Tibial nerve (tissue), 4 donors: ENCODE results near the gene TNS3. TPM values are rescaled to one million over a fixed set of nuclear protein-coding genes. Genes with fewer than 3 reads are reported as not detected.

Experiments
- DNase-seq, 2 donors: peaks; one replicate each; pipeline ENCODE4 v3.0.0-alpha.2; 2019; ENCODE audit warnings: low spot score in 2 of 2
- H3K27ac ChIP-seq, 4 donors: fragments of 200-600 bp; sonication (generic) in 3 of 4; one replicate each; pipeline ENCODE4 v1.5.1; 2017 to 2019; ENCODE audit warnings: mild to moderate bottlenecking in 1 of 4
- H3K27me3 ChIP-seq, 2 donors: fragments of 200-600 bp; sonication (generic) in 1 of 2; one replicate each; pipeline versions ENCODE4 v1.5.1 to v1.6.0; 2017 to 2019
- H3K36me3 ChIP-seq, 3 donors: fragments of 200-600 bp; sonication (generic); one replicate each; pipeline ENCODE4 v1.5.1; 2018 to 2019
- H3K4me1 ChIP-seq, 4 donors: fragments of 200-600 bp; sonication (generic) in 3 of 4; one replicate each; pipeline ENCODE4 v1.5.1; 2017 to 2019
- H3K4me3 ChIP-seq, 4 donors: fragments of 200-600 bp; sonication (generic) in 3 of 4; one replicate each; pipeline ENCODE4 v1.5.1; 2017 to 2019; ENCODE audit warnings: mild to moderate bottlenecking in 1 of 4, moderate library complexity in 1 of 4
- H3K9me3 ChIP-seq, 4 donors: fragments of 200-600 bp; sonication (generic) in 3 of 4; one replicate each; pipeline ENCODE4 v1.5.1; 2017 to 2019
- EP300 ChIP-seq, 2 donors: sonication (generic); formaldehyde crosslinking; IDR thresholded peaks; one replicate each; pipeline ENCODE4 v1.6.1; 2017; ENCODE audit warnings: antibody characterized with exemption in 2 of 2, mild to moderate bottlenecking in 1 of 2
- POLR2A ChIP-seq, 2 donors: fragments of 450-650 bp; IDR thresholded peaks; one replicate each; pipeline ENCODE4 v1.6.1; 2017; ENCODE audit warnings: antibody characterized with exemption in 2 of 2, mild to moderate bottlenecking in 2 of 2, moderate library complexity in 2 of 2
- WGBS, 2 donors: methylation state at CpG; one replicate each; pipeline ENCODE4 v1.1.5; 2018; 5-methylcytosine and 5-hydroxymethylcytosine counted together
- total RNA-seq, 4 donors: library from RNA; depleted of rRNA; stranded (reverse); fragments of >200 nt; gene quantifications; one replicate each; pipeline ENCODE4 v1.1.0, GENCODE V29; 2016
- TF ChIP-seq, protein P1 (sequence below), 5 experiments: fragments of 200-600 bp in 3 of 5; fragments of 450-650 bp in 2 of 5; sonication (generic) in 3 of 5; IDR thresholded peaks; one replicate each; pipeline ENCODE4 v1.5.1; 2016 to 2019; ENCODE audit warnings: antibody characterized with exemption in 5 of 5, mild to moderate bottlenecking in 3 of 5, moderate library complexity in 2 of 5

TNS3 gene
- total RNA-seq, 4 donors from 2014 or later = 118 to 142 (median 133) TPM

DNA sequence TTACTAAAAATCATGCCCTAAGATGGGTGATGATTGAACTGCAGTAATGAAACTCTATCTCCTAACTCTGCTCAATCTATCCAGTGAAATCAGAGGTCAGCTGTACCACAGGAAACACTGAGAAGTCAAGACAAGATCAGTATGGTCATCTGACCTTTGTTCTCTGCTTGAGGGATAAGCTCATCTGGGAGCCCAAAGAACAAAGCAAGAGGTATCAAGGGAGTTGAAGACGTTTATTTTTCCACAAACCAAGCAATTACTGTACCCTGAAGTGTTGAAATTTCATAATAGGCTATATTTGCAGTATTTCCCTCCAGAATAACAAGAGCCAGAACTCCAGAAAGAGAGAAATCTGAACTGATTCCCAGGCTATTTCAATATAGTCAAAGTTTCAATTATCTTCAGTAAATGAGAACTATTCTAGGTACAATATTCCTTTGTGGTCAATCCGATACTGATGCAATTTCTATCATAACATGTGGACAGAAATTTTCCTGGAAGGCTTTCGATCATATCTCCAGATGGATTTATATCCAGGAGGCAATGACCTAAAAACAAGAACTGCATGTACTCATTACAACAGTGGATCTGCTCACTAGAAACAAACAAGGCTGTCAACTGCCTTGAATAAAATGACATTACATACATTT lies 345.3 kb downstream of the TNS3 start:
- Histone ChIP-seq H3K4me1 (peaks cover 0 to 36% (median 0%) of the 10 kb centered on the region in 4 donors), H3K27me3 (no peaks in the 10 kb centered on the region), H3K27ac (peak overlapping the region in 2 of 4 donors; percentile 8 to 43), H3K9me3 (no peaks in the 10 kb centered on the region), H3K36me3 (no peaks in the 10 kb centered on the region), H3K4me3 (no peak overlapping the region)
- TF ChIP-seq, protein P1, sequence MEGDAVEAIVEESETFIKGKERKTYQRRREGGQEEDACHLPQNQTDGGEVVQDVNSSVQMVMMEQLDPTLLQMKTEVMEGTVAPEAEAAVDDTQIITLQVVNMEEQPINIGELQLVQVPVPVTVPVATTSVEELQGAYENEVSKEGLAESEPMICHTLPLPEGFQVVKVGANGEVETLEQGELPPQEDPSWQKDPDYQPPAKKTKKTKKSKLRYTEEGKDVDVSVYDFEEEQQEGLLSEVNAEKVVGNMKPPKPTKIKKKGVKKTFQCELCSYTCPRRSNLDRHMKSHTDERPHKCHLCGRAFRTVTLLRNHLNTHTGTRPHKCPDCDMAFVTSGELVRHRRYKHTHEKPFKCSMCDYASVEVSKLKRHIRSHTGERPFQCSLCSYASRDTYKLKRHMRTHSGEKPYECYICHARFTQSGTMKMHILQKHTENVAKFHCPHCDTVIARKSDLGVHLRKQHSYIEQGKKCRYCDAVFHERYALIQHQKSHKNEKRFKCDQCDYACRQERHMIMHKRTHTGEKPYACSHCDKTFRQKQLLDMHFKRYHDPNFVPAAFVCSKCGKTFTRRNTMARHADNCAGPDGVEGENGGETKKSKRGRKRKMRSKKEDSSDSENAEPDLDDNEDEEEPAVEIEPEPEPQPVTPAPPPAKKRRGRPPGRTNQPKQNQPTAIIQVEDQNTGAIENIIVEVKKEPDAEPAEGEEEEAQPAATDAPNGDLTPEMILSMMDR (IDR thresholded peaks at IDR 0.05) = no peak
- peak; percentile 50 to 81 for TF ChIP-seq EP300 (IDR thresholded peaks at IDR 0.05)
- no peak for TF ChIP-seq POLR2A (IDR thresholded peaks at IDR 0.05)
- 49 to 51% methylated on average over 3 of the region's 3 CpGs for WGBS, 2 donors
- no peak for DNase-seq

DNA sequence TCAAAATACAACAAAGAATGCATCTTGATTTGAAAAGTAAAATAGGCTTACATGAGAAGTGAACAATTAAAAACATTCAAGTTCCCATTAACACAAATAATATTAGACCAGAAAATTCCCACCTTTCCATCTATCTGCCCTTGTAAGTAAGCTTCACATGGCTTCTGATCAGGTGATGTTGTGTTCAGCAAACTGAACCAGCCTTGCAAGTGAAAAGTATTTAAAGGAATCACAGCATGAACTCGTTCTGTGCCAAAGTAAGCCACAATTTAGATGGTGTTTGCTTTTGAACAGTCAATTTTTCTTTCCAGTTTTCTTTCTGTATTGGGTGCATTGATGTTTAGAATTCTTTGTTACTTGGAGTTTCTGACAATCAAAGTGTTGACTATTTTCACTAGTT lies 347.9 kb downstream of the TNS3 start:
- WGBS, 2 donors = 53 to 66% methylated on average over 1 of the region's 1 CpG
- no peaks in the 10 kb centered on the region for H3K36me3 ChIP-seq
- TF ChIP-seq EP300 (IDR thresholded peaks at IDR 0.05) = no peak
- no peak for TF ChIP-seq POLR2A (IDR thresholded peaks at IDR 0.05)
- TF ChIP-seq, protein P1 (IDR thresholded peaks at IDR 0.05) = no peak
- H3K4me1 ChIP-seq = peaks cover 0 to 18% (median 0%) of the 10 kb centered on the region in 4 donors
- H3K4me3 ChIP-seq = no peak overlapping the region
- DNase-seq = no peak
- no peak overlapping the region for H3K27ac ChIP-seq
- H3K27me3 ChIP-seq = no peaks in the 10 kb centered on the region
- no peaks in the 10 kb centered on the region for H3K9me3 ChIP-seq

DNA sequence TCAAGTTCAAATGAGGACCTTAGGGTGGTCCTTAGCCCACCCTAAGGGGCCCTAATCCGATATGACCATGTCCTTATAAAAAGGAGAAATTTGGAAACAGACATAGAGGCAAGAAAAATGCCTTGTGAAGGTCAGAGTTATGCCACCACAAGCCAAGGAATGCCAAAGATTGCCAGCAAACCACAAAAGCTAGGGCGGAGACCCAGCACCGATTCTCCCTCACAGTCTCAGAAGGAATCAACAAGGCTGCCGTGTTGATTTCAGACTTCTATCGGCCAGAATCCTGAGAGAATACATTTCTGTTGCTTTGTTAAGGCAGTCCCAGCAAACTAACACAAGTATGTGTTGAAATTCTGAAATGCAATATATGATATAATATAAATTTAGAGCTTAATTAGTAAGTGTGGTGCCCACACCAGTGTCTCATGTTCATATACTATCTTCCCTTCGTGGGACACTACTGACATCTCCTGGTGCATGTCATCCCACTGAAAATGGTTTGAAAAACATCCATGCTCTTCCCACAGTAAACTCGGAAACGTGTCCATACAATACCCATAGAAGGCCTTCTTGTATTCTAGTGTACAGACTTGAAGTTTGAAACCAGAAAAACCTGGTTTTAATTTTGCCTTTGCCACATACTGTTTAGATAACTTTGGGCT lies 349.0 kb downstream of the TNS3 start:
- Histone ChIP-seq H3K27ac (no peak overlapping the region), H3K4me1 (peaks cover 0 to 11% (median 0%) of the 10 kb centered on the region in 4 donors), H3K9me3 (no peaks in the 10 kb centered on the region), H3K27me3 (no peaks in the 10 kb centered on the region), H3K36me3 (no peaks in the 10 kb centered on the region), H3K4me3 (no peak overlapping the region)
- TF ChIP-seq EP300 (IDR thresholded peaks at IDR 0.05) = no peak
- TF ChIP-seq, protein P1 (IDR thresholded peaks at IDR 0.05) = no peak
- no peak for TF ChIP-seq POLR2A (IDR thresholded peaks at IDR 0.05)
- DNase-seq = no peak
- 82 to 89% methylated on average over 8 of the region's 8 CpGs for WGBS, 2 donors

DNA sequence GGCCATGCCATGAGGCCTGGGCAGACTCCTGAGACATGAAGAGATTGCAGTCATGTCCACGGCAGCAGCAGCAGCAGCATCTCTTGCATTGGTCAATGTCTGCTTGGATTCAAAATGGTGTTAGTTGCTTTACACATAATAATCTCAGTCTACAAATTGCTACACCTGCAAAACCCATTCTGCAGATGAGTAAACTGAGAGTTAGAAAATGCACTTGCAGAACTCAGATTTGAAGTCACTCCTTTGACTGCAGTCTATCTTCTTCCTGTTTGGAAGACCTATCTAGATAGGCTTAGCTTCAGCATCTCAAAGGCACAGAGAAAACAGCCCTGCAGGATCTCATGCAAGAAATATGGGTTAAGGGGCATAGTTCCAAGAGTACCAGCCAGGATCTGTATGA lies 350.3 kb downstream of the TNS3 start:
- DNase-seq = no peak
- no peaks in the 10 kb centered on the region for H3K9me3 ChIP-seq
- H3K4me1 ChIP-seq = peaks cover 0 to 6% (median 0%) of the 10 kb centered on the region in 4 donors
- no peak overlapping the region for H3K27ac ChIP-seq
- no peaks in the 10 kb centered on the region for H3K36me3 ChIP-seq
- no peaks in the 10 kb centered on the region for H3K27me3 ChIP-seq
- WGBS, 2 donors = 93 to 94% methylated on average over 1 of the region's 1 CpG
- no peak overlapping the region for H3K4me3 ChIP-seq
- no peak for TF ChIP-seq EP300 (IDR thresholded peaks at IDR 0.05)
- TF ChIP-seq, protein P1 (IDR thresholded peaks at IDR 0.05) = no peak
- TF ChIP-seq POLR2A (IDR thresholded peaks at IDR 0.05) = no peak

DNA sequence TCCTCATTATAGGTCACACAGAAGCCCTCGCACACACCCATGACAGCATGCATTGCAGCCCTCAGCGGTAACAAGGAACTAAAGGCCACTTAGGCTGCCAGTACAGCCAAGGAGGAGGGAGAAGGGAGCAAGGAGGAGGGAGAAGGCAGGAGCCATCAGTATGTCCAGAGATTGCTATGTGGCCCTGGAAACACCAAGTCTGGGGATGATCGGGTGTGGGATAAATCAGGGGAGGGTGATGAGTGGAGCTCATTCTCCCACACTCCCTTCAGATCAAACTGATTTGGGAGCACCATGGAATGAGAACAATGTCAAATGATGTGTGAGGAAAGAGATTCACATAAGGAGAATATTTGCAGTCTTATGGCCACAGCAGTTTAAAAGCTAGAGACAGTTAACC lies 350.9 kb downstream of the TNS3 start:
- no peak for TF ChIP-seq EP300 (IDR thresholded peaks at IDR 0.05)
- TF ChIP-seq, protein P1 (IDR thresholded peaks at IDR 0.05) = no peak
- no peak for TF ChIP-seq POLR2A (IDR thresholded peaks at IDR 0.05)
- no peak for DNase-seq
- Histone ChIP-seq H3K27me3 (no peaks in the 10 kb centered on the region), H3K36me3 (no peaks in the 10 kb centered on the region), H3K9me3 (no peaks in the 10 kb centered on the region), H3K4me3 (no peak overlapping the region), H3K27ac (no peak overlapping the region), H3K4me1 (peaks cover 0 to 3% (median 0%) of the 10 kb centered on the region in 4 donors)
- WGBS, 2 donors = 64 to 96% methylated on average over 3 of the region's 3 CpGs
